ENCODE data around the gene FOSB. TPM values are rescaled to one million over a fixed set of nuclear protein-coding genes. Genes with fewer than 3 reads are reported as not detected.

The FOSB gene
- total RNA-seq, 1 experiment from 2014 or later, result 4.0 TPM

DNA sequence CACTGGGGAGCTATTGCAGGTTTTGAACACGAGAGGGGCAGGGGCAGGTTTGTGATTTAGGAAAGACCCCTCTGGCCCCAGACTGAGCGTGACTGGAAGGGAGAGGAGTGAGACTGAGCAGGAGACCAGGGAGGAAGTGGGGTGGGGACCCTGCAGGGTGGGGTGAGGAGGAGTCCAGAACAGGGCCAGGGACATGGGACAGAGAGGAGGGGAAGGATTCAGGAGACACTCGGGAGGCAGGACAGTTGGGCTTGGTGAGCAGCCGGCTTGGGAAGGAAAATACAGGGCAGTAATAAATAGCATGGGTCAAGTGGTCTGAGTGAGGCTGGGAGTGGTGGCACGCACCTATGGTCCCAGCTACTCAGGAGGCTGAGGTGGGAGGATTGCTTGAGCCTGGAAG, 9.4 kb downstream of the FOSB start:
- Histone ChIP-seq H3K27ac (ENCODE audit: low read length) (no peak overlapping the region), H4K20me1 (ENCODE audit: insufficient read depth, low read depth, low read length) (no peaks in the 10 kb centered on the region), H3K4me3 (ENCODE audit: low read length) (peak overlapping the region; percentile 68; the same call in 1 of the 2 replicates), H3K9ac (ENCODE audit: low read length) (peak overlapping the region; percentile 70), H3K36me3 (ENCODE audit: insufficient read depth, low read length) (no peaks in the 10 kb centered on the region), H3K9me3 (ENCODE audit: low read length) (no peaks in the 10 kb centered on the region), H3K27me3 (ENCODE audit: low read length) (no peaks in the 10 kb centered on the region), H3K4me1 (ENCODE audit: low read length) (peaks cover 29% of the 10 kb centered on the region), H3K9me2 (replicated peaks; ENCODE audit: insufficient read depth, low read length) (no peaks in the 10 kb centered on the region), H3K4me2 (ENCODE audit: low read depth, low read length, poor library complexity, severe bottlenecking) (peak overlapping the region; percentile 86), H3K79me2 (ENCODE audit: low read length) (no peaks in the 10 kb centered on the region), H2AFZ (ENCODE audit: low read length) (no peak overlapping the region)
- DNase-seq, result no peak

DNA sequence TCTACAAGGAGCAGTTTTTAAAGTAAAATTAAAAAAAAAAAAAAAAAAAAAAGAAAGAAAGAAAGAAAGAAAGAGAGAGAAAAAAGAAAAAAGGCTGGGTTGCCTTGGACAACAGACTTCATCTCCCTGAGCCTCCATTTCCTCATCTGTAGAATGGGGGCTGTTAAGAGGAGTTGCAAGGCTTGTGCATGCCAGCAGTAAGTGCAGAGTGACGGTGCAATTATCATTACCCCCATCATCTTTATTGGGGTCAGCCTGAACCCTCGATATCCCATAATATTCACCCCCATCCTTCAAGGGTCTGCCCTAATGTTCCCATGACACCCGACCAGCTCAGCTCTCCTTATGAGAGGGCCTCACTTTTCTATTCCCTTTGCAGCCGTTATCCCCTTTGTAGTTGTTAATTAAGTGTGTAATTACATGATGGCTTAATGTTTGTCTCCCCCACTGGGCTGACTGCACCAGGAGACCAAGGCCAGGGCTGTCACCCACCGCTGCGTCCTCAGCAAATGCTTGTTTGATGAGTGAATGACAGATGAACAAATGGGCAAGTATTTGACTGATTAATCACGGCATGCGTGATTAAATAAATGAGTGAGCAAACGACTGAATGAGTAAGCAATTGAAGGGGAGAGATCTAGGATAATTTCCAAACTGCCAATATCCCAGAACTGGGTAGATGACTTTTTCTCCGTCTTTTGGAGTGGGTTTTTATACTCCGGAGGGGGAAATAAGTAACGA, 10.1 kb downstream of the FOSB start:
- peak overlapping the region; percentile 86 for H3K4me2 ChIP-seq (ENCODE audit: low read depth, low read length, poor library complexity, severe bottlenecking)
- H2AFZ ChIP-seq (ENCODE audit: low read length), result peak overlapping the region; percentile 34; the same call in 1 of the 2 replicates
- no peaks in the 10 kb centered on the region for H4K20me1 ChIP-seq (ENCODE audit: insufficient read depth, low read depth, low read length)
- peak overlapping the region; percentile 70 for H3K9ac ChIP-seq (ENCODE audit: low read length)
- H3K27ac ChIP-seq (ENCODE audit: low read length), result peak overlapping the region; percentile 90
- peaks cover 29% of the 10 kb centered on the region for H3K4me1 ChIP-seq (ENCODE audit: low read length)
- H3K9me3 ChIP-seq (ENCODE audit: low read length), result no peaks in the 10 kb centered on the region
- H3K27me3 ChIP-seq (ENCODE audit: low read length), result no peaks in the 10 kb centered on the region
- peak overlapping the region; percentile 68 for H3K4me3 ChIP-seq (ENCODE audit: low read length)
- no peaks in the 10 kb centered on the region for H3K79me2 ChIP-seq (ENCODE audit: low read length)
- no peaks in the 10 kb centered on the region for H3K36me3 ChIP-seq (ENCODE audit: insufficient read depth, low read length)
- H3K9me2 ChIP-seq (replicated peaks; ENCODE audit: insufficient read depth, low read length), result no peaks in the 10 kb centered on the region
- DNase-seq, result peak; percentile 64

DNA sequence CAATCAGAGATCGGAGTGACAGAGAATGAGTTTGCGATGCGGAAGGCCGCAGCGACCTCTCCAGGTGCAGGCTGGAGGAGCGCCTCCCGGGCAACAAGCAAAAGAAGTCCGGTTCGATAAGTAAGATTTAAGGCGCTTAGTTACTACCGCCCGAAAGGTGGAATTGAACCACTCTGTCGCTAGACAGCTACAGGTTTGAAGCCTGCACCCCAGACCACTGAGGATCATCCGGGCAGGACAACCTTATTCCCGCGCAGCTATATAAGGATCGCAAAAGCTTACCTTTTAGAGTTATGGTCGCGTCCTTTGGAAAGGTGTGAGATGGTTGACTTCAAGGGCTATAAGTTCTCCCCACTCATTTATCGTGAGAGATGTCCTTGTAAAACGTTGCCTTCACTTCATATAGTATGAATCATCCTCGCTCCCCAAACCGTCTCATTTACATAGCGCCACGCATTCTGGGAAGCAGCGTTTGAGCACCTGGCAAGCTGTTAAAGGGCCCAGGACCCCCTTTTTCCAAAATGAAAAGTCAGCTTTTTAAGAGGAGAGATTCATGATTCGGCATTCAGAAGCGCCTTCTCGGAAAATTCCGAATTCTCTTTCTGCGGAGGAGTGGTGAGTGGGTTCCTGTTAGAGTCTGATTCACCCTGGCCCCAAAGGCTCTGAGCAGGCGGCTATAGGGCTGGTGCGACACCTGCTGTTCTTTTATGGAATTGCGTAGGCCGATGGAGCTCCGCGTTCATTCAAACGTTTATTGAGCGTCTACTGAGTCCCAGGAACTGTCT, 10.8 kb downstream of the FOSB start:
- H3K9me3 ChIP-seq (ENCODE audit: low read length), result no peaks in the 10 kb centered on the region

DNA sequence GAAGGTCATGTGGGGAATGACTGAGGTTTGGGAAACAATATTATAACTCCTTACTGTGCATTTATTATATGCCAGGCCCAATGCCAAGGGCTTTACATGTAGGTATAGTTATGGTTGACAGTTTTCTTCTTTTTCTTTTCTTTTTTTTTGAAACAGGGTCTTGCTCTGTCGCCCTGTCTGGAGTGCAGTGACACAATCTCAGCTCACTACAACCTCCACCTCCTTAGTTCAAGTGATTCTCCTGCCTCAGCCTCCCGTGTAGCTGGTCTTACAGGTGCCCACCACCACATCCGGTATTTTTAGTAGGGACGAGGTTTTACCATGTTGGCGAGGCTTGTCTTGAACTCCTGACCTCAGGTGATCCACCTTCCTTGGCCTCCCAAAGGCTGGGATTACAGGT, 15.2 kb downstream of the FOSB start:
- H3K4me1 ChIP-seq (ENCODE audit: low read length), result peaks cover 16% of the 10 kb centered on the region
- H3K4me2 ChIP-seq (ENCODE audit: low read depth, low read length, poor library complexity, severe bottlenecking), result no peak overlapping the region
- H3K9me3 ChIP-seq (ENCODE audit: low read length), result no peaks in the 10 kb centered on the region
- no peaks in the 10 kb centered on the region for H3K36me3 ChIP-seq (ENCODE audit: insufficient read depth, low read length)
- no peak overlapping the region for H3K4me3 ChIP-seq (ENCODE audit: low read length)
- no peak overlapping the region for H3K27ac ChIP-seq (ENCODE audit: low read length)
- no peaks in the 10 kb centered on the region for H4K20me1 ChIP-seq (ENCODE audit: insufficient read depth, low read depth, low read length)
- H3K27me3 ChIP-seq (ENCODE audit: low read length), result no peaks in the 10 kb centered on the region
- no peaks in the 10 kb centered on the region for H3K79me2 ChIP-seq (ENCODE audit: low read length)
- no peak overlapping the region for H3K9ac ChIP-seq (ENCODE audit: low read length)
- DNase-seq, result no peak
- H2AFZ ChIP-seq (ENCODE audit: low read length), result no peak overlapping the region
- H3K9me2 ChIP-seq (replicated peaks; ENCODE audit: insufficient read depth, low read length), result no peaks in the 10 kb centered on the region

More for the DNA sequence above, 10.8 kb downstream of the FOSB start:
- peak; percentile 96 for DNase-seq
- no peaks in the 10 kb centered on the region for H3K36me3 ChIP-seq (ENCODE audit: insufficient read depth, low read length)
- H3K4me3 ChIP-seq (ENCODE audit: low read length), result peak overlapping the region; percentile 68
- no peaks in the 10 kb centered on the region for H3K27me3 ChIP-seq (ENCODE audit: low read length)
- peak overlapping the region; percentile 86 for H3K4me2 ChIP-seq (ENCODE audit: low read depth, low read length, poor library complexity, severe bottlenecking)
- H3K9me2 ChIP-seq (replicated peaks; ENCODE audit: insufficient read depth, low read length), result no peaks in the 10 kb centered on the region
- H3K27ac ChIP-seq (ENCODE audit: low read length), result peak overlapping the region; percentile 90
- no peaks in the 10 kb centered on the region for H4K20me1 ChIP-seq (ENCODE audit: insufficient read depth, low read depth, low read length)
- peak overlapping the region; percentile 70 for H3K9ac ChIP-seq (ENCODE audit: low read length)
- peak overlapping the region; percentile 97 for H2AFZ ChIP-seq (ENCODE audit: low read length)
- H3K79me2 ChIP-seq (ENCODE audit: low read length), result no peaks in the 10 kb centered on the region
- H3K4me1 ChIP-seq (ENCODE audit: low read length), result peaks cover 29% of the 10 kb centered on the region

DNA sequence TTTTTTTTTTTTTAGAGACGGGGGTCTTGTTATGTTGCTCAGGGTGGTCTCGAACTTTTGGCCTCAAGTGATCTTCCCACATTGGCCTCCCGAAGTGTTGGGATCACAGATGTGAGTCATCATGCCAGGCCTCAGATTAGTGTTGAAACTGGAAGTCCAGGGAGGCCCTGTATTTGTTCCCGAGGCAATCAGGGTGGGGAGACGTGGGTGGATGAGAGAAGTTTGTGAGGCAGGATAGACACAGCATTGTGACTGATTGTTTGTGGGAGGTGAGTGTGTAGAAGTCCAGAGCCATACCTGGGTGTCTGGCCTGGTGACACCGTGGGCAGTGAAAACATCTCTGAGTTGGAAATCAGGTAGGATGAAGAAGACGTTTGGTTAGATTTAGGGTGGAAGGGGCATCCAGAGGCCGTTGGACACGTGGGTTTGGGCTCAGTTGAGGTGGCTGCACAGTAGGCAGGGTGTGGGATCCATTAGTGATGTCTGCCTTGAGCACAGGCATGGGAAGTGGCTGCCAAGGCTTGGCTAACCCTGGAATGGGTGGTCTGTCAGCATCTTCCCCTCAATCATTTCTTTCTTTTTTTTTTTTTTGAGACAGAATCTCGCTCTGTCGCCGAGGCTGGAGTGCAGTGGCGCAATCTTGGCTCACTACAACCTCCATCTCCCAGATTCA, 16.6 kb downstream of the FOSB start:
- DNase-seq, result no peak
- Histone ChIP-seq H3K36me3 (ENCODE audit: insufficient read depth, low read length) (no peaks in the 10 kb centered on the region), H3K4me3 (ENCODE audit: low read length) (no peak overlapping the region), H3K9ac (ENCODE audit: low read length) (no peak overlapping the region), H3K27me3 (ENCODE audit: low read length) (no peaks in the 10 kb centered on the region), H3K4me2 (ENCODE audit: low read depth, low read length, poor library complexity, severe bottlenecking) (no peak overlapping the region), H3K9me2 (replicated peaks; ENCODE audit: insufficient read depth, low read length) (no peaks in the 10 kb centered on the region), H3K4me1 (ENCODE audit: low read length) (peaks cover 10% of the 10 kb centered on the region), H3K27ac (ENCODE audit: low read length) (no peak overlapping the region), H2AFZ (ENCODE audit: low read length) (no peak overlapping the region), H3K9me3 (ENCODE audit: low read length) (no peaks in the 10 kb centered on the region), H3K79me2 (ENCODE audit: low read length) (no peaks in the 10 kb centered on the region), H4K20me1 (ENCODE audit: insufficient read depth, low read depth, low read length) (no peaks in the 10 kb centered on the region)

DNA sequence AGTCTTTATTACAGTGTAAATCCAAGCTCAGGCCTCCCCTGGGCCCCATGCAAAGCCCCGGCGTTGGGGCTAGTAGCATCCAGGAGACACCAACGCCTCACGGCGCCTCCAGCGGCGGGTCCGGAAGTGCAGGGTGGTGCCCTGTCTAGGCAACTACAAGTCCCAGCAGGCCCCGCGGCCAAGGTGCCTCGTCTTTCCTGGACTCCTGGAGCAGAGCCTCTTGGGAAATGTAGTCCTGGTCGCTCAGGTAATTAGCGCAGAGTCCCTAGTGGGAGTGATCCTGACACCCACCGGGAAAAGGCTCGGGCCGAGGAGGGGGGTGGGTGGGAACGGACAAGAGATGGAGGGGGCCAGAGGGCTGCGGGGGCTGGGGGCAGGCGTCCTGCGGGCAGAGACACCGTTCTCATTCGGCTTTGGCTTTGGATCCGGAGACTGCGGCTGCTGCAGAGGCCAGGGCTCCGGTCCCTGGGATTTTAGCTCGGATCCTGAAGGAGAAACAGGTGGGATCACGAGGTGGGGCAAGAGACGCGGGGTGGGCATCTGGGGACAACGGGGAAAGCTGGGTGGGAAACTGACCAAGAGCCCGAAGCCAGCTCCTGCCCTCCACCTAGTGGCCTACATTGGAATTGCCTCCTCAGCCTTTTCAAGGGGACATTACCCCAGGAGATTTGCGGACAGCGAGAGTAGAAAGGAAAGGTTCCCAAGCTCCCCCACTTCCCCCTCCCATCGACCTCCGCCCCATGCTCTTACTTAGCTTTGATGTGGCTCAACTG, 17.7 kb downstream of the FOSB start:
- Histone ChIP-seq H3K4me1 (ENCODE audit: low read length) (peaks cover 8% of the 10 kb centered on the region), H4K20me1 (ENCODE audit: insufficient read depth, low read depth, low read length) (no peaks in the 10 kb centered on the region), H3K27me3 (ENCODE audit: low read length) (no peaks in the 10 kb centered on the region), H3K79me2 (ENCODE audit: low read length) (no peaks in the 10 kb centered on the region), H3K9ac (ENCODE audit: low read length) (peak overlapping the region; percentile 56), H3K9me3 (ENCODE audit: low read length) (no peaks in the 10 kb centered on the region), H3K27ac (ENCODE audit: low read length) (no peak overlapping the region), H3K36me3 (ENCODE audit: insufficient read depth, low read length) (no peaks in the 10 kb centered on the region), H3K9me2 (replicated peaks; ENCODE audit: insufficient read depth, low read length) (no peaks in the 10 kb centered on the region), H3K4me2 (ENCODE audit: low read depth, low read length, poor library complexity, severe bottlenecking) (peak overlapping the region; percentile 68), H3K4me3 (ENCODE audit: low read length) (peak overlapping the region; percentile 54; the same call in 1 of the 2 replicates), H2AFZ (ENCODE audit: low read length) (peak overlapping the region; percentile 70; the same call in 1 of the 2 replicates)
- DNase-seq, result peak; percentile 98

DNA sequence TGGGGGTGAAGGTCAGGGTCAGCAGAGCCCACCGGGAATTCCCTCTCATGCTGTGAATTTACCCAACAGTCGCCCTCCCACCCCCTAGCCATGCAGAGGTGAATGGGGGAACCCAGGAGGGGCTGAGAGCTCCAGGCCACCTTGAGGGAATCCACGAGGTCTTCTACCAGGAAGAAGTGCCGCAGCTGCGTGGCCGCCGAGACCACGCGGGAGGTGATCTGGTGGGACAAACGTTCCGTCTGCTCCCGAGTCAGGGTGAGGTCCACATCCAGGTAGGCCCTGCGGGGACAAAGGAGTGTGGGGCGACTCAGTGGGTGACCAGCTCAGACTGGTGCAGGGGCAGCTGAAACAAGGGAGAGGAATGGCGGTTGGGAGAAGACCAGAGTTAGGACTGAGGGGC, 20.9 kb downstream of the FOSB start:
- H3K27me3 ChIP-seq (ENCODE audit: low read length), result no peaks in the 10 kb centered on the region
- no peaks in the 10 kb centered on the region for H3K79me2 ChIP-seq (ENCODE audit: low read length)
- H3K9ac ChIP-seq (ENCODE audit: low read length), result no peak overlapping the region

More for the DNA sequence above, 20.9 kb downstream of the FOSB start:
- Histone ChIP-seq H3K4me3 (ENCODE audit: low read length) (no peak overlapping the region), H3K27ac (ENCODE audit: low read length) (no peak overlapping the region), H3K9me3 (ENCODE audit: low read length) (no peaks in the 10 kb centered on the region), H2AFZ (ENCODE audit: low read length) (no peak overlapping the region), H4K20me1 (ENCODE audit: insufficient read depth, low read depth, low read length) (0 out of 2 replicates have a peak, but pooled peaks cover 4% of the 10 kb centered on the region), H3K4me1 (ENCODE audit: low read length) (peaks cover 14% of the 10 kb centered on the region), H3K36me3 (ENCODE audit: insufficient read depth, low read length) (no peaks in the 10 kb centered on the region), H3K4me2 (ENCODE audit: low read depth, low read length, poor library complexity, severe bottlenecking) (no peak overlapping the region), H3K9me2 (replicated peaks; ENCODE audit: insufficient read depth, low read length) (no peaks in the 10 kb centered on the region)
- DNase-seq, result no peak
